MM.1S (cell line): ENCODE results near the gene CCNYL1.

Experiments used
- CTCF ChIP-seq: fragments of 300-600 bp; sonication (generic); IDR thresholded peaks from 2 replicates; pipeline ENCODE4 v1.5.1; 2016; ENCODE audit warnings: antibody characterized with exemption, low read length, mixed read lengths
- EZH2 ChIP-seq: fragments of 300-600 bp; sonication (generic); optimal IDR thresholded peaks from 2 replicates; pipeline ENCODE3; 2017; ENCODE audit warnings: low read depth, mild to moderate bottlenecking, antibody characterized with exemption, low read length, mixed read lengths
- EZH2phosphoT487 ChIP-seq: fragments of 300-600 bp; sonication (generic); IDR thresholded peaks from 2 replicates; pipeline ENCODE4 v1.6.1; 2018; ENCODE audit warnings: antibody characterized with exemption, low read length

DNA sequence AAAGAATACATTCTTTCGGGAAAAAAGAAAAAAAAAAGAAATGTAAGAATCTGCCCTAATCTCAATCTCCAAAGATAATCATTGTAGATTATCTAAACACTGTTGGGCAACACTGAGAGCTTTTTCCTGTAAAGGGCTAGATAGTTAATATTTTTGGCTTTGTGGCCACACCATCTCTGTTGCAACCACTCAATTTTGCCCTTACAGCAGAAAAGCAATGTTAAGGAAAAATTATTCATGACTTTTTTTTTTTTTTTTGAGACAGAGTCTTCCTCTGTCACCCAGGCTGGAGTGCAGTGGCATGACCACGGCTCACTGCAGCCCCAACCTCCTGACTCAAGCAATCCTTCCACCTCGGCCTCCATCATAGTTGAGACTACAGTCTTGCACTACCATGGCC is 75.6 kb downstream of the CCNYL1 start:
- no peak for TF ChIP-seq CTCF
- TF ChIP-seq EZH2: no peak
- no peak for TF ChIP-seq EZH2phosphoT487
